Renal cortical epithelial cell (primary cell): ENCODE measurements around the gene NT5C2. TPM values are rescaled to one million over a fixed set of nuclear protein-coding genes. Genes with fewer than 3 reads are reported as not detected.
"Not testable (repeated sequence)": the region's sequence is repeated elsewhere in the genome, so short reads cannot be mapped to it uniquely, and the experiment has no call there.

Experiments
- DNase-seq: peaks from one replicate; pipeline ENCODE4 v3.0.0-alpha.2; 2011; ENCODE audit warnings: low read depth
- total RNA-seq: library from RNA; depleted of rRNA; stranded (reverse); fragments of >200 nt; gene quantifications from 2 replicates; pipeline ENCODE4 v1.2.3, GENCODE V29; 2014

NT5C2 gene
- total RNA-seq, 1 donor from 2014 or later: 120 TPM

- no peak for DNase-seq
Measured at GRCh38 chr10:103202319-103202718, 9.2 kb upstream of the NT5C2 start.

- no peak for DNase-seq
Measured at GRCh38 chr10:103199488-103199887, 6.4 kb upstream of the NT5C2 start.

GRCh38 chr10:103198648-103199047 lies 5.6 kb upstream of the NT5C2 start:
- DNase-seq: no peak

- no peak for DNase-seq
Measured at GRCh38 chr10:103197903-103198302, 4.8 kb upstream of the NT5C2 start.

- DNase-seq: peak; percentile 91
Measured at GRCh38 chr10:103197174-103197573, 4.1 kb upstream of the NT5C2 start.

- no peak for DNase-seq
Measured at GRCh38 chr10:103196516-103196915, 3.4 kb upstream of the NT5C2 start.

GRCh38 chr10:103193820-103194529 lies 903 bp upstream of the NT5C2 start:
- DNase-seq: no peak

GRCh38 chr10:103192451-103193106 lies 493 bp downstream of the NT5C2 start:
- DNase-seq: peak; percentile 79

- DNase-seq: no peak
Measured at GRCh38 chr10:103192089-103192450, 1.0 kb downstream of the NT5C2 start.

GRCh38 chr10:103191198-103191597 lies 1.9 kb downstream of the NT5C2 start:
- not testable (repeated sequence) for DNase-seq

GRCh38 chr10:103188853-103189252 lies 4.2 kb downstream of the NT5C2 start:
- peak; percentile 44 for DNase-seq

- no peak for DNase-seq
Measured at GRCh38 chr10:103186128-103186527, 6.9 kb downstream of the NT5C2 start.

GRCh38 chr10:103184615-103185014 lies 8.5 kb downstream of the NT5C2 start:
- DNase-seq: peak; percentile 53

GRCh38 chr10:103183991-103184451 lies 9.1 kb downstream of the NT5C2 start:
- peak; percentile 54 for DNase-seq

- DNase-seq: no peak
Measured at GRCh38 chr10:103181244-103181643, 11.8 kb downstream of the NT5C2 start.

- no peak for DNase-seq
Measured at GRCh38 chr10:103180491-103180890, 12.6 kb downstream of the NT5C2 start.

GRCh38 chr10:103177123-103177522 lies 15.9 kb downstream of the NT5C2 start:
- no peak for DNase-seq

GRCh38 chr10:103175580-103176285 lies 17.3 kb downstream of the NT5C2 start:
- DNase-seq: no peak

GRCh38 chr10:103174324-103174723 lies 18.7 kb downstream of the NT5C2 start:
- DNase-seq: not testable (repeated sequence)

GRCh38 chr10:103171278-103171677 lies 21.8 kb downstream of the NT5C2 start:
- DNase-seq: peak; percentile 48

- DNase-seq: peak; percentile 48
Measured at GRCh38 chr10:103168438-103168837, 24.6 kb downstream of the NT5C2 start.

GRCh38 chr10:103167554-103167953 lies 25.5 kb downstream of the NT5C2 start:
- not testable (repeated sequence) for DNase-seq

- no peak for DNase-seq
Measured at GRCh38 chr10:103166523-103166922, 26.5 kb downstream of the NT5C2 start.
